Neural cell (in vitro differentiated cells): ENCODE measurements around the gene MGLL. TPM values are rescaled to one million over a fixed set of nuclear protein-coding genes. Genes with fewer than 3 reads are reported as not detected.

Experiments used
- H2AFZ ChIP-seq: fragments of 200-600, 300-800 bp; sonication (generic), shearing (Covaris generic); 2 replicates; pipeline ENCODE4 v1.6.0; 2014; ENCODE audit warnings: low read depth, mild to moderate bottlenecking, antibody characterized with exemption, low read length, moderate library complexity
- H3F3A ChIP-seq: fragments of 200-600 bp; shearing (Covaris generic); 2 replicates; pipeline ENCODE4 v1.6.1; 2016; ENCODE audit warnings: mild to moderate bottlenecking, moderate library complexity, mixed read lengths, antibody characterized with exemption, low read length; ENCODE audit not compliant: insufficient read depth, poor library complexity, severe bottlenecking
- H3K27ac ChIP-seq: fragments of 200-600, 300-800 bp; sonication (generic), shearing (Covaris generic); 2 replicates; pipeline ENCODE4 v1.5.1; 2014; ENCODE audit warnings: mild to moderate bottlenecking, low read length, moderate library complexity
- H3K27me3 ChIP-seq: fragments of 300-800, 200-600 bp; sonication (generic), shearing (Covaris generic); 2 replicates; pipeline ENCODE4 v1.6.0; 2014; ENCODE audit warnings: mild to moderate bottlenecking, low read depth, low read length, moderate library complexity; ENCODE audit not compliant: insufficient read depth
- H3K36me3 ChIP-seq: fragments of 300-800, 200-600 bp; sonication (generic), shearing (Covaris generic); 2 replicates; pipeline ENCODE4 v1.5.1; 2014; ENCODE audit warnings: mild to moderate bottlenecking, antibody characterized with exemption, low read length, moderate library complexity; ENCODE audit not compliant: insufficient read depth
- H3K4me2 ChIP-seq: fragments of 300-800, 200-600 bp; sonication (generic), shearing (Covaris generic); 2 replicates; pipeline ENCODE4 v1.6.0; 2014; ENCODE audit warnings: mild to moderate bottlenecking, low read length
- H3K4me3 ChIP-seq: fragments of 300-800, 200-600 bp; sonication (generic), shearing (Covaris generic); 2 replicates; pipeline ENCODE4 v1.5.1; 2014; ENCODE audit warnings: mild to moderate bottlenecking, low read length, moderate library complexity
- H3K79me2 ChIP-seq: fragments of 200-600 bp; shearing (Covaris generic); replicated peaks from 2 replicates; pipeline ENCODE4 v1.6.0; 2014; ENCODE audit warnings: mild to moderate bottlenecking, low read length, moderate library complexity; ENCODE audit not compliant: insufficient read depth
- H3K9ac ChIP-seq: fragments of 300-800, 200-600 bp; sonication (generic), shearing (Covaris generic); 2 replicates; pipeline ENCODE4 v1.6.1; 2016; ENCODE audit warnings: mild to moderate bottlenecking, low read length, mixed read lengths
- H3K9me2 ChIP-seq: fragments of 200-600 bp; shearing (Covaris generic); 2 replicates; pipeline ENCODE4 v1.6.1; 2016; ENCODE audit warnings: mild to moderate bottlenecking, low read length, mixed read lengths; ENCODE audit not compliant: insufficient read depth
- H3K9me3 ChIP-seq: fragments of 200-600, 300-800 bp; sonication (generic), shearing (Covaris generic); 2 replicates; pipeline ENCODE4 v1.6.1; 2016; ENCODE audit warnings: mild to moderate bottlenecking, mixed run types, low read length, moderate library complexity, mixed read lengths
- H4K20me1 ChIP-seq: fragments of 200-600 bp; shearing (Covaris generic); 2 replicates; pipeline ENCODE4 v1.6.1; 2016; ENCODE audit warnings: mild to moderate bottlenecking, mixed run types; ENCODE audit not compliant: insufficient read depth
- CTCF ChIP-seq: fragments of 450-650 bp; IDR thresholded peaks from 2 replicates; pipeline ENCODE4 v1.5.1; 2014; ENCODE audit warnings: antibody characterized with exemption, mild to moderate bottlenecking, moderate library complexity; ENCODE audit not compliant: poor library complexity, severe bottlenecking
- EP300 ChIP-seq: fragments of 450-650 bp; conservative IDR thresholded peaks from 2 replicates; pipeline ENCODE4 v1.6.1; 2014; ENCODE audit warnings: antibody characterized with exemption, mild to moderate bottlenecking, moderate library complexity; ENCODE audit not compliant: poor library complexity, severe bottlenecking
- EZH2 ChIP-seq: fragments of 200-600, 300-800 bp; shearing (Covaris generic), sonication (generic); IDR thresholded peaks from 2 replicates; pipeline ENCODE4 v1.6.1; 2014; ENCODE audit warnings: antibody characterized with exemption, low read length, borderline replicate concordance, mild to moderate bottlenecking; ENCODE audit not compliant: insufficient read depth, poor library complexity, severe bottlenecking
- MXI1 ChIP-seq: fragments of 450-650 bp; conservative IDR thresholded peaks from 2 replicates; pipeline ENCODE4 v1.6.1; 2014; ENCODE audit warnings: antibody characterized with exemption, mild to moderate bottlenecking; ENCODE audit not compliant: poor library complexity, severe bottlenecking
- POLR2AphosphoS5 ChIP-seq: IDR thresholded peaks from 2 replicates; pipeline ENCODE4 v1.6.1; 2012
- RAD21 ChIP-seq: fragments of 450-650 bp; conservative IDR thresholded peaks from 2 replicates; pipeline ENCODE4 v1.6.1; 2014; ENCODE audit warnings: antibody characterized with exemption, mild to moderate bottlenecking, moderate library complexity
- REST ChIP-seq: IDR thresholded peaks from 2 replicates; pipeline ENCODE4 v1.6.1; 2012; ENCODE audit warnings: borderline replicate concordance
- SMC3 ChIP-seq: fragments of 450-650 bp; conservative IDR thresholded peaks from 2 replicates; pipeline ENCODE4 v1.6.1; 2014; ENCODE audit warnings: antibody characterized with exemption, mild to moderate bottlenecking, moderate library complexity; ENCODE audit not compliant: poor library complexity
- polyA plus RNA-seq: library from polyadenylated mRNA; depleted of rRNA; stranded (reverse); fragments of >200 nt; gene quantifications from 2 replicates; pipeline ENCODE4 v1.2.3, GENCODE V29; 2014

The MGLL gene
- polyA plus RNA-seq, 1 donor from 2014 or later = 2.0 TPM

GRCh38 chr3:127760791-127761440 lies 61.4 kb downstream of the MGLL start:
- H3K27ac ChIP-seq = no peak overlapping the region

GRCh38 chr3:127760361-127760760 lies 62.0 kb downstream of the MGLL start:
- no peaks in the 10 kb centered on the region for H3K27me3 ChIP-seq
- no peaks in the 10 kb centered on the region for H3K9me3 ChIP-seq
- no peak overlapping the region for H3K4me2 ChIP-seq
- no peaks in the 10 kb centered on the region for H3K9me2 ChIP-seq
- no peaks in the 10 kb centered on the region for H3K79me2 ChIP-seq
- H3K27ac ChIP-seq = no peak overlapping the region
- H3K36me3 ChIP-seq = no peaks in the 10 kb centered on the region
- no peak overlapping the region for H3K9ac ChIP-seq
- H4K20me1 ChIP-seq = no peaks in the 10 kb centered on the region
- no peak overlapping the region for H3K4me3 ChIP-seq
- no peak overlapping the region for H2AFZ ChIP-seq
- H3F3A ChIP-seq = no peaks in the 10 kb centered on the region
- TF ChIP-seq POLR2AphosphoS5 = no peak
- no peak for TF ChIP-seq EZH2
- TF ChIP-seq SMC3 = no peak
- no peak for TF ChIP-seq MXI1
- TF ChIP-seq CTCF = no peak
- TF ChIP-seq REST = no peak

More at GRCh38 chr3:127760791-127761440, 61.4 kb downstream of the MGLL start:
- Histone ChIP-seq H3F3A (no peaks in the 10 kb centered on the region), H3K79me2 (no peaks in the 10 kb centered on the region), H3K9ac (no peak overlapping the region), H3K27me3 (no peaks in the 10 kb centered on the region), H4K20me1 (no peaks in the 10 kb centered on the region), H3K9me3 (no peaks in the 10 kb centered on the region), H2AFZ (no peak overlapping the region), H3K4me3 (no peak overlapping the region), H3K36me3 (no peaks in the 10 kb centered on the region), H3K4me2 (no peak overlapping the region), H3K9me2 (no peaks in the 10 kb centered on the region)
- no peak for TF ChIP-seq CTCF
- TF ChIP-seq EZH2 = no peak
- TF ChIP-seq SMC3 = no peak
- TF ChIP-seq EP300 = no peak
- no peak for TF ChIP-seq RAD21
- TF ChIP-seq REST = no peak
- TF ChIP-seq MXI1 = no peak
